Measurements from ENCODE around the gene ANAPC2.

DNA sequence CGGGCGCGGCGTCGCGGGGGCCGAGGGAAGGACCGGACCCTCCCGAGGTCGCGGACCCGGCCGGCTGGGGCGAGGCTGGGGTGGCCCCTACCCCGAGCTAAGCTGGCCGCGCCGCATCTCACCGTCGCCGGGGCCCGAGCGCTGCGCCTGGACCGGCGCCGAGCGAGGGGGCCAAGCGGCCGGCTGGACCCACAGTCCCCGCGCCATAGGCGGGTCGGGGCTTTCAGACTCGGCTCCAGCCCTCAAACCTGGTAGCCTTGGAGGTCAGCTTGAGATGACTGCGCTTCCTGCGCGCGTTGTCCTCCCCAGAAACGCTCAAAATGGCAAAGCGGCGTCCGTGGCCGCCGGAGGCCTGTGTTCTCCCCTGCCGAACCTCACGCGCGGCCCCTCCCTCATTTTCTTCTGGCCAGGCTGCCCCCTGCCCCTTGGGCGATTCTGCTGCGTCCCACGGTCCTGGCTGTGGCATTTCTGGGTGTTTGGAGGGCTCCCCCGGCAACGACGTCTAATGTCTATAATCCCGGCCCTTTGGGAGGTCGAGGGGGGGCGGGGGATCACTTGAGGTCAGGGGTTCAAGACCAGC, 58.1 kb downstream of the ANAPC2 start:
- TF ChIP-seq, protein P1, sequence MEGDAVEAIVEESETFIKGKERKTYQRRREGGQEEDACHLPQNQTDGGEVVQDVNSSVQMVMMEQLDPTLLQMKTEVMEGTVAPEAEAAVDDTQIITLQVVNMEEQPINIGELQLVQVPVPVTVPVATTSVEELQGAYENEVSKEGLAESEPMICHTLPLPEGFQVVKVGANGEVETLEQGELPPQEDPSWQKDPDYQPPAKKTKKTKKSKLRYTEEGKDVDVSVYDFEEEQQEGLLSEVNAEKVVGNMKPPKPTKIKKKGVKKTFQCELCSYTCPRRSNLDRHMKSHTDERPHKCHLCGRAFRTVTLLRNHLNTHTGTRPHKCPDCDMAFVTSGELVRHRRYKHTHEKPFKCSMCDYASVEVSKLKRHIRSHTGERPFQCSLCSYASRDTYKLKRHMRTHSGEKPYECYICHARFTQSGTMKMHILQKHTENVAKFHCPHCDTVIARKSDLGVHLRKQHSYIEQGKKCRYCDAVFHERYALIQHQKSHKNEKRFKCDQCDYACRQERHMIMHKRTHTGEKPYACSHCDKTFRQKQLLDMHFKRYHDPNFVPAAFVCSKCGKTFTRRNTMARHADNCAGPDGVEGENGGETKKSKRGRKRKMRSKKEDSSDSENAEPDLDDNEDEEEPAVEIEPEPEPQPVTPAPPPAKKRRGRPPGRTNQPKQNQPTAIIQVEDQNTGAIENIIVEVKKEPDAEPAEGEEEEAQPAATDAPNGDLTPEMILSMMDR (IDR thresholded peaks at IDR 0.05) = no peak
- TF ChIP-seq POLR2A (IDR thresholded peaks at IDR 0.05) = no peak
- no peak for TF ChIP-seq POLR2AphosphoS5 (IDR thresholded peaks at IDR 0.05)
- TF ChIP-seq EP300 (IDR thresholded peaks at IDR 0.05) = no peak

All from sigmoid colon (tissue), 4 donors.